ENCODE results near the gene PRKACB.

PRKACB gene

GRCh38 chr1:84257617-84258016 is 113.5 kb downstream of the PRKACB start:
- no peaks in the 10 kb centered on the region for H3F3A ChIP-seq (ENCODE audit: insufficient read depth)
- H3K36me3 ChIP-seq (ENCODE audit: low read length) = no peaks in the 10 kb centered on the region
- H3K4me3 ChIP-seq (ENCODE audit: insufficient read depth, low read length, poor library complexity, severe bottlenecking) = no peak overlapping the region
- TF ChIP-seq CTCF (IDR thresholded peaks at IDR 0.05; ENCODE audit: insufficient read depth, low read length, poor library complexity, severe bottlenecking) = no peak
- no peak for TF ChIP-seq EZH2phosphoT487 (conservative IDR thresholded peaks at IDR 0.05; ENCODE audit: low read length)
- no peaks in the 10 kb centered on the region for H3K79me2 ChIP-seq (ENCODE audit: insufficient read depth, low read length)
- no peaks in the 10 kb centered on the region for H3K27me3 ChIP-seq (ENCODE audit: low read length)
- H3K4me2 ChIP-seq (ENCODE audit: low read depth, low read length, poor library complexity, severe bottlenecking) = no peak overlapping the region
- no peaks in the 10 kb centered on the region for H3K9me3 ChIP-seq (ENCODE audit: insufficient read depth, low read length)
- H2AFZ ChIP-seq (ENCODE audit: low read depth, low read length, severe bottlenecking) = no peak overlapping the region
- H3K9ac ChIP-seq (ENCODE audit: low read length) = no peak overlapping the region
- no peak overlapping the region for H3K27ac ChIP-seq (ENCODE audit: low read depth, low read length)
- H3K9me2 ChIP-seq (replicated peaks; ENCODE audit: insufficient read depth, low read length) = no peaks in the 10 kb centered on the region
- H4K20me1 ChIP-seq (ENCODE audit: low read depth, low read length) = no peaks in the 10 kb centered on the region

- H3K36me3 ChIP-seq (ENCODE audit: low read length) = no peaks in the 10 kb centered on the region
- H3K4me2 ChIP-seq (ENCODE audit: low read depth, low read length, poor library complexity, severe bottlenecking) = no peak overlapping the region
- H3K4me3 ChIP-seq (ENCODE audit: insufficient read depth, low read length, poor library complexity, severe bottlenecking) = no peak overlapping the region
- H3K27me3 ChIP-seq (ENCODE audit: low read length) = no peaks in the 10 kb centered on the region
- H3K9me2 ChIP-seq (replicated peaks; ENCODE audit: insufficient read depth, low read length) = no peaks in the 10 kb centered on the region
- no peaks in the 10 kb centered on the region for H3K79me2 ChIP-seq (ENCODE audit: insufficient read depth, low read length)
- no peaks in the 10 kb centered on the region for H4K20me1 ChIP-seq (ENCODE audit: low read depth, low read length)
- TF ChIP-seq EZH2phosphoT487 (conservative IDR thresholded peaks at IDR 0.05; ENCODE audit: low read length) (no peak), CTCF (IDR thresholded peaks at IDR 0.05; ENCODE audit: insufficient read depth, low read length, poor library complexity, severe bottlenecking) (no peak)
- no peak overlapping the region for H2AFZ ChIP-seq (ENCODE audit: low read depth, low read length, severe bottlenecking)
- H3K9ac ChIP-seq (ENCODE audit: low read length) = no peak overlapping the region
- no peaks in the 10 kb centered on the region for H3F3A ChIP-seq (ENCODE audit: insufficient read depth)
- no peak overlapping the region for H3K27ac ChIP-seq (ENCODE audit: low read depth, low read length)
- H3K9me3 ChIP-seq (ENCODE audit: insufficient read depth, low read length) = no peaks in the 10 kb centered on the region
Measured at GRCh38 chr1:84259376-84259775, 115.3 kb downstream of the PRKACB start.

GRCh38 chr1:84259989-84260388 is 115.9 kb downstream of the PRKACB start:
- Histone ChIP-seq H3K79me2 (ENCODE audit: insufficient read depth, low read length) (no peaks in the 10 kb centered on the region), H3K9ac (ENCODE audit: low read length) (no peak overlapping the region), H3K9me3 (ENCODE audit: insufficient read depth, low read length) (no peaks in the 10 kb centered on the region), H4K20me1 (ENCODE audit: low read depth, low read length) (no peaks in the 10 kb centered on the region), H3K9me2 (replicated peaks; ENCODE audit: insufficient read depth, low read length) (no peaks in the 10 kb centered on the region), H3K4me2 (ENCODE audit: low read depth, low read length, poor library complexity, severe bottlenecking) (no peak overlapping the region), H3F3A (ENCODE audit: insufficient read depth) (no peaks in the 10 kb centered on the region), H2AFZ (ENCODE audit: low read depth, low read length, severe bottlenecking) (no peak overlapping the region), H3K36me3 (ENCODE audit: low read length) (no peaks in the 10 kb centered on the region), H3K27ac (ENCODE audit: low read depth, low read length) (no peak overlapping the region), H3K27me3 (ENCODE audit: low read length) (no peaks in the 10 kb centered on the region), H3K4me3 (ENCODE audit: insufficient read depth, low read length, poor library complexity, severe bottlenecking) (no peak overlapping the region)
- TF ChIP-seq EZH2phosphoT487 (conservative IDR thresholded peaks at IDR 0.05; ENCODE audit: low read length) = no peak
- no peak for TF ChIP-seq CTCF (IDR thresholded peaks at IDR 0.05; ENCODE audit: insufficient read depth, low read length, poor library complexity, severe bottlenecking)

Data from SU-DHL-6 (cell line).